Left ventricle myocardium inferior (tissue), 1 donor: ENCODE data around the gene PIGC. TPM values are rescaled to one million over a fixed set of nuclear protein-coding genes. Genes with fewer than 3 reads are reported as not detected.
"Not testable (repeated sequence)": the region's sequence is repeated elsewhere in the genome, so short reads cannot be mapped to it uniquely, and the experiment has no call there.

Experiments used
- DNase-seq: peaks from one replicate; pipeline ENCODE4 v3.0.0-alpha.2; 2020
- H3K27ac ChIP-seq: fragments of 200-600 bp; replicated peaks from 2 replicates; pipeline ENCODE4 v1.8.0; 2021
- H3K27me3 ChIP-seq: fragments of 200-600 bp; 2 replicates; pipeline ENCODE4 v1.8.0; 2021; ENCODE audit warnings: low read depth
- H3K36me3 ChIP-seq: fragments of 200-600 bp; 2 replicates; pipeline ENCODE4 v1.8.0; 2021
- H3K4me1 ChIP-seq: fragments of 200-600 bp; 2 replicates; pipeline ENCODE4 v1.8.0; 2021
- H3K4me3 ChIP-seq: fragments of 200-600 bp; 2 replicates; pipeline ENCODE4 v1.8.0; 2021; ENCODE audit warnings: mild to moderate bottlenecking, moderate library complexity
- H3K9me3 ChIP-seq: fragments of 200-600 bp; replicated peaks from 2 replicates; pipeline ENCODE4 v1.8.0; 2021
- CTCF ChIP-seq: fragments of 200-600 bp; IDR thresholded peaks from 2 replicates; pipeline ENCODE4 v1.8.0; 2021; ENCODE audit warnings: antibody characterized with exemption, mild to moderate bottlenecking, borderline replicate concordance
- intact Hi-C: fragments of 100-400 bp; cut with micrococcal nuclease; formaldehyde crosslinking; loops from one replicate; pipeline ENCODE4 v1.11.0; 2022
- total RNA-seq: library from RNA; stranded (reverse); fragmentation: NEBNext Ultra II Directional; extraction: Animal tissue kit (Norgen Biotek cat#: 25700); gene quantifications from one replicate; pipeline ENCODE4 v1.2.1, GENCODE V29; 2021
- donor health status: DM: no; HTN: yes; CAD: no; lungs with severe emphysema.

Gene PIGC
- total RNA-seq, 1 donor from 2014 or later = 15.4 TPM

DNA sequence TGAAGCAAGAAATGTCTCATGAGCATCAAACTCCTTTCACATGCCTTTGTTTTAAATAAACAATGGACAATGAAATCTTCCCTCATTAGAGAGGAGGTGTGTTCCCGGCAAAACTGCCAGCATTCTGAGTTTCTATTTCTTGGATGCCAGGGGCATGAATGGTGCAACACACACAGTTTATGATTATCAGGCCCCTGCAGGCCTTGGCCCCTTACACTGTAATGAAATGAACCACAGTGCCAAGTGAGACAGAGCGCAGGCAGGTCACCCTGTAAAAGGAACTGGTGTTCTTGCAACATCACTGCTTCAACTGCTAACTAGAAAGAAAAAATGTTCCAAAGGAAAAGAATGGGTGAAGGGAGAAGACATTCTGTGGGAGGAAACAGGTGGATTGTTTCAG lies 3.8 kb upstream of the PIGC start:
- Histone ChIP-seq H3K4me1 (peaks cover 34% of the 10 kb centered on the region), H3K9me3 (no peaks in the 10 kb centered on the region), H3K4me3 (no peak overlapping the region), H3K36me3 (no peaks in the 10 kb centered on the region), H3K27me3 (no peaks in the 10 kb centered on the region), H3K27ac (no peak overlapping the region)
- no peak for DNase-seq
- TF ChIP-seq CTCF = no peak
- intact Hi-C loops = no loop called here

DNA sequence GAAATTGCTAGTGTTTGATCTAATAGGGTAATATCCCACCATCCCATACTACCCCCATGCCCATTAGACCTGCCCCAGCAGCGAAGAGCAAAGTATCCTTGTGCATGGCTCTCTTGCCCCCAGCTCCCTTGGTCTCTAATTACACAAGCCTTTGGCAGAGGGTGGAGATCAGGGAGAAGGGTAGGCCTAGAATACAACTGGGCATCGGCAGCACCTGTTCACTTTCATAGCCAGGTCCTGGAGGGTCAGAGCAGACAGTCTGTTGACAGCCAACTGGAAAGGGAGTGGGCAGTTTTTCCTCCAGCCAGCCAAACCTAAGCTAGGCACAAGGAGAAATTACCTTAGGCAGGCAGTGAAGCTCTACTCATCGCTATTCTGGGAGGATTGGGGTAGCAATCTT lies 2.7 kb upstream of the PIGC start:
- peaks cover 44% of the 10 kb centered on the region for H3K4me1 ChIP-seq
- no peak for TF ChIP-seq CTCF
- H3K36me3 ChIP-seq = peaks cover 5% of the 10 kb centered on the region
- no peak overlapping the region for H3K4me3 ChIP-seq
- intact Hi-C loops = no loop called here
- H3K9me3 ChIP-seq = no peaks in the 10 kb centered on the region
- H3K27me3 ChIP-seq = no peaks in the 10 kb centered on the region
- no peak for DNase-seq
- no peak overlapping the region for H3K27ac ChIP-seq

DNA sequence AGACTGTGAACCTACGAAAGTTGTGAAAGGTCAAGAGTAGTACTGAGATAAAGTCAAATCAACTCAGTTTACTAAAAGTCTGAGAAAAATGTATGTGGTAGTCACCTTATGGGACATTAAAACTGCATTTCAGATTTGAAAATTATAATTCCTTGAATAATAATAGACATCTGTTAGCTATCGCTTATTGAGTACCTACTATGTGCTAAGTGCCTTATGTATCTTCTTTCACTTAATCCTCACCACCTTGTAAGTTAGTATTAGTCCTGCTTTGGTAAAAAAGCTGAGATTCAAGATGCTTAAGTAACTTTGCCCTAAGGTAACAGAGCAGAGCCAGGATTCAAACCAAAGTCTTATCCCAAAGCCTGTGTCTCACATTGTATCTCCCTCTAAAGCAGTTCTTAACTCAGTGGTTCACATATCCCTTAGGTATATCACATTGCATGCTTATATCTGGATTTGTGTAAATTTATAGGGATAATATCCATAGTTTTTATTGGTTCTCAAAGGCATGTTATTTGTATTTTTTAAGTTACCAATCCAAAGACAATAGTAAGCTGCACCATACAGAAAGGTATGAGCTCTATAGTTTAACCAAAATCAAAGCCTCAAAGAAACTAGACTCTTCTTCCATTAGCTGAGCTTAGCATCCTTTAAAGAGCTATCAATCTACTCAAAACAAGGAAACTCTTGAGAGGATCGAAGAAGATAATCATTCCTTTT lies 865 bp downstream of the PIGC start:
- Histone ChIP-seq H3K36me3 (peaks cover 8% of the 10 kb centered on the region), H3K9me3 (peaks cover under 1% of the 10 kb centered on the region), H3K27me3 (no peaks in the 10 kb centered on the region), H3K4me3 (peak overlapping the region; percentile 92), H3K27ac (peak overlapping the region; percentile 86), H3K4me1 (peaks cover 32% of the 10 kb centered on the region)
- DNase-seq = no peak
- TF ChIP-seq CTCF = no peak
- intact Hi-C loops = no loop called here

DNA sequence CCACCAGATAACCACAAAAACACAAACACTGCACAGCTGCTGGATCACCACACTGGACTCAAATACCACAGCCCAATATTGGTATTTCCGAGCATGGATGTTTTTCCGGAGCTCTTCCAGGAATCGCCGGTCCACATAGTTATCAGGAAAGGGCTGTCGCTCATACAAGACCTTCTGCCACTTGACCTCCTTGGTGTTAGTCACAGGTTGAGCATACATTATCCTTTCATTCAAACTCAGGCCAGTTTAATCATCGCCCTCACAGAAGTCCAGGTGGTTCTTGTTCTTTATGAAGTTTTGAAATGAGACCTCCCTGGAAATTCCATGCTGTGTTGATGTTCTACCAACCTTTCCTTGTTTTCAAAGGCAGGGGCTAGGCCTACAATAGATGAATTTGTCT lies 1.5 kb downstream of the PIGC start:
- Histone ChIP-seq H3K9me3 (peaks cover 7% of the 10 kb centered on the region), H3K27ac (no peak overlapping the region), H3K4me3 (peak overlapping the region; percentile 92), H3K27me3 (no peaks in the 10 kb centered on the region), H3K36me3 (peaks cover 8% of the 10 kb centered on the region), H3K4me1 (peaks cover 32% of the 10 kb centered on the region)
- no peak for DNase-seq
- TF ChIP-seq CTCF = no peak
- intact Hi-C loops = no loop called here

DNA sequence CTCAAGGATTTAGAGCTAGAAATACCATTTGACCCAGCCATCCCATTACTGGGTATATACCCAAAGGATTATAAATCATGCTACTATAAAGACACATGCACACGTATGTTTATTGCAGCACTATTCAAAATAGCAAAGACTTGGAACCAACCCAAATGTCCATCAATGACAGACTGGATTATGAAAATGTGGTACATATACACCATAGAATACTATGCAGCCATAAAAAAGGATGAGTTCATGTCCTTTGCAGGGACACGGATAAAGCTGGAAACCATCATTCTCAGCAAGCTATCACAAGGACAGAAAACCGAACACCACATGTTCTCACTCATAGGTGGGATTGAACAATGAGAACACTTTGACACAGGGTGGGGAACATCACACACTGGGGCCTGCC lies 6.7 kb downstream of the PIGC start:
- H3K4me3 ChIP-seq, H3K27ac ChIP-seq, H3K4me1 ChIP-seq, intact Hi-C loops, H3K27me3 ChIP-seq, DNase-seq, H3K36me3 ChIP-seq: not testable (repeated sequence)
- peaks cover 22% of the 10 kb centered on the region for H3K9me3 ChIP-seq

GRCh38 chr1:172431721-172432192 lies 12.1 kb downstream of the PIGC start:
- no peak overlapping the region for H3K27ac ChIP-seq
- H3K4me3 ChIP-seq = no peak overlapping the region
- no peaks in the 10 kb centered on the region for H3K27me3 ChIP-seq
- no peaks in the 10 kb centered on the region for H3K36me3 ChIP-seq
- no peaks in the 10 kb centered on the region for H3K4me1 ChIP-seq
- intact Hi-C loops = no loop called here
- peaks cover 9% of the 10 kb centered on the region for H3K9me3 ChIP-seq
- DNase-seq = no peak
- no peak for TF ChIP-seq CTCF
